HT-29 (cell line): Measurements from ENCODE around the gene AK1. TPM values are rescaled to one million over a fixed set of nuclear protein-coding genes. Genes with fewer than 3 reads are reported as not detected.

Source experiments
- DNase-seq: peaks from one replicate; pipeline ENCODE4 v3.0.0-alpha.2; 2015; ENCODE audit warnings: low spot score
- total RNA-seq: library from RNA; depleted of rRNA; stranded (reverse); fragments of >200 nt; shearing (Covaris generic); gene quantifications from 2 replicates; pipeline ENCODE4 v1.2.3, GENCODE V29; 2014; rRNA removed

AK1 gene
- 85.0 and 101 TPM in 2 replicates for total RNA-seq

GRCh38 chr9:127877566-127877998 lies at the start of gene AK1:
Gene AK1, minus strand, starts transcription at chr9:127877675. Its CDS starts 3,058 bp downstream, at chr9:127874617.
- DNase-seq, result peak; percentile 62

DNA sequence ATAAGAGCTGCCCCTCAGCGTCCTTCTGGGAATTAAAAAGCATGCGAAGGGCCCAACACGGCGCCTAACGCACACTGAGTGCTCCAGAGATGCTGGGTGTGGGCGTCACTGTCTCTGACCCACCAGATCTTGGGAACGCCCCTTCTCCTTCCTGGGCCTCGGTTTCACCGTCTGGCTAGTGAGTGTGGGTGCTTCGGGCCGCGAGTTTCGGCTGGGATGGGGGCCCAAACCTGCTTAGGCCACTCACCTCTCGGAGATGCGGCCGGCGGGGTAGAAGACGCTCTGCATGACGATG lies 49.4 kb upstream of the AK1 start:
- DNase-seq, result no peak

DNA sequence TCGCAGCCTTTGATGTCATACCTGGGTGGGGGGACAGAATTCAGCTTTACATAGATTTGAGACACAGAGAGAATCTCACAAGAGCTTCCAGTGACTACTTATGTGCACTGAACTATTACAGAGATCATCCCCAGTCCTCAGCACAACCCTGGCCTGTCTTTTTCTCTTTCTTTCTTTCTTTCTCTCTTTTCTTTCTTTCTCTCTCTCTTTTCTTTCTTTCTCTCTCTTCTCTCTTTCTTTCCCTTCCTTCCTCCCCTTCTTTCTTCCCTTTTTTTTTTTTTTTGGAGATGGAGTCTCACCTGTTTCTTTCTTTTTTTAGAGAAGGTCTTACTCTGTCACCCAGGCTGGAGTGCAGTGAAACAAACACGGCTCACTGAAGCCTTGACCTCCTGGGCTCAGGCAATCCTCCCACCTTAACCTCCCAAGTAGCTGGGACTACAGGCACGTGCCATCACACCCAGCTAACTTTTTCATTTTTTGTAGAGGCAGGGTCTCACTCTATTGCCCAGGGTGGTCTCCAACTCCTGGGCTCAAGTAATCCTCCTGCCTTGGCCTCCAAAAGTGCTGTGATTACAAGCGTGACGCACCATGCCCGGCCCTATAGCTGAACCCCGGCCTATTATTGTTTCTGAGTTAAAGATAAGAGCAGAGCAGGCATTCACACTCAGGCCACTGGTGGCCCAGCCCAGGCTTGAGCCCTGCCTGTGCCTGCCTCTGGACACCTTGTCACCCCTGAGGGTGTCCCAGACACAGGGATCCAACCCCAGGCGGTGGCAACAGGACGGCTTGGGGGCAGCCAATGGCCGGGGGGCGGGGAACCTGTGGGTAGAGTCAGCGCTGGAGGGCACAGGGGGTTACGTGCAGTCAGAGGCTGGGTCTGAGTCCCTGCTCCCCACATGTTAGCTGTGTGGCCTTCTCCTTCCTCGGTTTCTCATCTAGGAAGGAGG lies 48.8 kb upstream of the AK1 start:
- DNase-seq, result no peak

DNA sequence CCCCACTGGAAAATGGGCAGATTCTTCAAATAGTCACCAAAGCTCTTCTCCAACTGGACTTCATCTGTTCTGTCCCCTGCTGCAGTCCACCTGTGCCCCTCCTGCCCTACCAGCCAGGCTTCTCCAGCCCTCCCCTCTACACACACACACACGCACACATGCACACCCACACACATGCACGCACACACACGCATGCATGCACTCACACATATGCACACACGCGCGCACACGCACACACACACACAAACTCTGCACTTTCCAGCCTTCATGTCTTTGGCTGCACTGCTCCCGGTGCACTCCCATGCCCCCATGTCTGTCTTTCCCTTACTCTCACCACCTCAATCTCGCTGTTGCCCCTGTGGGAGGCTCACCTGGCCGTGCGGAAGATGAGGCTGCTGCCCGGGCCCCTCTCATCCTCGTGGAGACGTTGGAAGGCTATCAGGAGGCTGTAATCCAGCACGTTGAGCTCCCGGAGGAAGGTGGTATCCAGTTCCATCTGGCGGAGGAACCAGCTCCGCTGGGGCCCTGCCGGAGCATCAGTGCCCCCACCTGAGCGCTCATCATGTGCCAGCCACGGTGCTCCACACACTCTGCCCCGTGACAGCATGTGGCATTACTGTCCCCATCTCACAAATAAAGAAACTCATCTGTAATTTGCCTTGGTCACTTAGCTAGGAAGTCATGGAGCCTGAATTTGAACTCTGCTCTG lies 47.4 kb upstream of the AK1 start:
- DNase-seq, result no peak

DNA sequence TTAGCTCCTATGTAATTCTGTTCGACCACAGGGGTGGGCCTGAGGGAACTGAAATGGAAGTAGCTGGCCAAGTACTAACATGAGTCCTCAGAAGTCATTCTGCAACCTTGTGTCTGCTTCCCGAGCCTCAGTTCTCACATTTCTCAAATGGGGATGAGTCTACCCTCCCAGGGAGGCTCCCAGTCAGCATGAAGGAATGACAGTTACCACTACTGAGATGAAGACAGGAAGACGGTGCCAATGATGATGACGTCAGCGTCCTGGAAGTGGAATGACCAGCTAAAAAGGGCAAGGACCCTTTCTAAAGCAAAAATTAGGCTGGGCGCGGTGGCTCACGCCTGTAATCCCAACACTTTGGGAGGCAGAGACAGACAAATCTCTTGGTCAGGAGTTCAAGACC lies 46.3 kb upstream of the AK1 start:
- no peak for DNase-seq

GRCh38 chr9:127923046-127923445 lies 45.6 kb upstream of the AK1 start:
- no peak for DNase-seq

DNA sequence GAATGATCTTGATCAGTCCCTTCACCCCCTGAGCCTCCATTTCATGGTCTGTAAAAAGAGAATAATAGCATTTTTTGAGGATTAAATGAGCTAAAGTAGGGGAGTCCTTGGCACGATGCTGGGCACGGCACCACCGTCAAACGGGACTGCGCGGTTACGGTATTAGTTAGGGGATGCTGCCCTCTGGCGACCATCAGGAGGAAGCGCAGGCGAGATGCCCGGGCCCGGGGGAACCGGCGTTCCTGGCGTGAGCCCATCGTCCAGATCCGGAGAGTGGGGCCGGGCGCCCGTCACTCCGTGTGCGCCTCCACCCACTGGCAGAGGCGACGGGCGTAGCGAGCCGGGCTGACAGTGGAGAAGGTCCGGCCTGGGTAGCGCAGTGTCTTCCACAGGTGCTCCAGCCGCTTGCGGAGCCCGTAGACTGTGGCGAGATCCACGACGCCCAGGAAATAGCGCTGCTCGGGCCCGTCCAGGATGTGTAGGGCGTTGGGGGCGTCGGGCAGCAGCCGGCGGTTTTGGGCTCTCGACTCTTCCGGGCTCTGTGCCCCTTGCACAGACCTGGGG lies 44.2 kb upstream of the AK1 start:
- peak; percentile 66 for DNase-seq

DNA sequence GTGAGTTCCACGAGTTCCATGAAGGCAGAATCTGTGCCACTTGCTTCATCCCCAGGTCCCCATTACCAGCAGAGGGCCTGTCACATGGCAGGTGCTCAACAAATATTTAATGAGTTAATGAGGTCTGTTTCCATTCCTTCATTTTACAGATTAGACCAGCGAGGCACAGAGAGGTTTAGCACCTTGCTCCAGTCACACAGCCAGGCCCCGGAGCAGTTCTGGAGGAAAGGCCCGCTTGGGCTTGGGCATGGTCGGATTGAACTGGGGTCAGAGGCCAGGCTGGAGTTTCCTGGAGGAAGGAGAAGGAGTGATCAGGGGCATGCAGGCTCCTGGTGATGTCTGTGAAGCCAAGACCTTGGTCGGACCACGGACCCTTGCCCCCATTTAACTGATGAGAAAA lies 43.3 kb upstream of the AK1 start:
- no peak for DNase-seq

- peak; percentile 92 for DNase-seq
Observed at GRCh38 chr9:127919253-127919815, 41.9 kb upstream of the AK1 start.

- no peak for DNase-seq
Observed at GRCh38 chr9:127918183-127919107, 41.0 kb upstream of the AK1 start.

- DNase-seq, result no peak
Observed at GRCh38 chr9:127917603-127918002, 40.1 kb upstream of the AK1 start.

DNA sequence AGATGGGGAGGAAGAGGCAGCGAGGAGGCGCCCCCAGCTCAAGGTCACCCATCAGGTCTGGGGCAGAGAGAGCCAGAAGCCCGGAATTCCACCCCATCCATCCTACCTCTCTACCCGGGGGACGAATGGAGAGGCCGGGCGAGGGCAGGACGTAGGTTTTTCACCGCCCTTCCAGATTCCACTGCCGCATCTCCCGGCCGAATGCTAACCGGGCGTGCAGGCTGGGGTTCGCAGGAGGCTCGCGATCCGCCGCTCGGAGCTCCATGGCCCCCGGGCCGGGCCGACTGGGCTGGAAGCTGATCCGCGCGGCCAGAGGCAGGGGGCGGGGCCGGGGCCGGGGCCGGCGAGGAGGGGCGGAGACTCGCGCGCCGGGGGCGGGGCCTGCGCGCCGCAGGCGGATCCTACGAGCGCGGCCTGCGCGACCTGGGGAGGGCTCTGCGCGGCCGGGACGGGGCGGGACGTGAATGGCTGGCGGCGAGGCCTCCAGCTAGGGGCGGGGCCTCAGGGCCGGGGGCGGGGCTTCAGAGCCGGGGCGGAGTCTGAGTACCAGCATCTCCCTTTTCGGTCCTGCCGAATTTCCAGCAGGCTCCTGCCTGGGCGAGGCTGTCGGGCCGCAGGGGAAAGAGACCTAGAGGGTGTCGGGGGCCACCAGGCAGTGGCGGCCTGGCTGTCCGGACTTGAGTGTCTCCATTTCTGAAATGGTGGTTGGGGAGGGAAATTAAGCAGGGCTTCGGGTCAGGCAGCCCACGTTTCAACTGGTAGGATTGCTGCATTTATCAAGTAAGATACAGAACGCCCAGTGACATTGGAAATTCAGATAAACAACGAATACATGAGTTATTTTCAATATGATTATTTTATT lies 39.5 kb upstream of the AK1 start, which contains the start of gene ST6GALNAC4:
TSS of gene ST6GALNAC4 (minus strand) at position 322 of the 862 bp plus-strand sequence. CDS start 622 bp downstream, outside the sequence.
- DNase-seq, result peak; percentile 90

DNA sequence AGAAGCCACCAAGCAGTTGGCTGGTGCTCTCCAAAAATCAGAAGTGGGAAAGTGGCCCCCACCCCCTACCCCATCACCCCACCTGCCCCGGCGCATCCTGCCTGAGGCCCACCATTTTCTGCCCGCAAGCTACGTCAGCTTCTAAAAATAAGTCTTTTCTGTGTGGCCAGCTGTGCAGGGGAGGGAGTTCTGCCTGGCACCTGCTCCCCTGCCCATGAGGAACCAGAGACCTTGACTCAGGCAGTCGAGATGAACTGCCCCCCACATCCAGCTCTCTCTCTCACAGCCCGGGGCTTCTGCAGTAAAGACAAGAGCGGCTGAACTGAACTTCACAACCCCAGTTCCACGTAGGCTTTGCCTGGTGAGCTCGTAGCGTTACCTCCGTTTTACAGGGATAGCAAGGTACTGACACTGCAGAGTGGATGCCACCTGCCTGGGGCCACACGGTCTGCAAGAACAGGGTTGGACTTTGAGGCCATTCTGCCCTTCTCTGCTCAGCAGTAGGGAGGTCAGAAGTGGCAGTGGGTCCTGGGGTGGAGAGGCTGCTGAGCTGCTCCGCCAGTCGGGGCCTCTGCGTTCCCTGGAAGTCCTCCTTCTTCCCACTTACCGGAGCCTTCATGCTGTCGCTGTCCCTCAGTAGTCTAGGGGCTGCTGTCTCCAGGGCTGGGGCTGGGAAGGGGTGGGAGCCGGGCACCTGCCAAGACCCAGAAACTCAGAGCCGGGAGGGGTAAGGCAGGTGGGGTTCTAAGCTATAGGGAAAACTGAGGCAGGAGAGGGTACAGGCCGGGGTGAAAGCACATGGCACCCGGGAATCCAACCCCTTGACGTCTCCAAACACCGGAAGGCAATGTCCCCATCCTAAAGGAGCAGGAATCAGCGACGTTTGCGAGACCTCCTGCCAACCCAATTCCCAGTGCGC lies 38.6 kb upstream of the AK1 start:
- DNase-seq, result no peak

DNA sequence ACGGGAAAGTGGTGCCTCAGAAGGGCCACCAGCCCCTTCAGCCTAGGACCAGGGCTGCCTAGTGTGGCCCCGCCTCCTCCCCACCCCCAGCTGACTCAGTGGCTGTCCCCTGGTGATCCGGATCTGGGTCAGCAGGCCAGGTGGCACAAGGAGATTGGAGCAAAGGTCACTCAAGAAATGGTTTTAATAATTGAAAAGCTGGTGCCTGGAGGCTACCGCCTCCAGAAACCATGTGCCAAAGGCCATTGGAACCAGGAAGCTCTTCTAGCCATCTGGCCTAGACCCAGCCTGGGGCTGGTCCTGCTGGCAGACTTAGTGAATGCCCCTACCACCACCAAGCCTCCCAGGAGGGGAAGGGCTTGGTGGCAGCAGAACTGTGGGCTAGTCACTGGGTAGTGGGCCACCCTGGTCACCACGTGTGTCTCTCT lies 37.9 kb upstream of the AK1 start:
- DNase-seq, result no peak

- no peak for DNase-seq
Observed at GRCh38 chr9:127913682-127914081, 36.2 kb upstream of the AK1 start.

DNA sequence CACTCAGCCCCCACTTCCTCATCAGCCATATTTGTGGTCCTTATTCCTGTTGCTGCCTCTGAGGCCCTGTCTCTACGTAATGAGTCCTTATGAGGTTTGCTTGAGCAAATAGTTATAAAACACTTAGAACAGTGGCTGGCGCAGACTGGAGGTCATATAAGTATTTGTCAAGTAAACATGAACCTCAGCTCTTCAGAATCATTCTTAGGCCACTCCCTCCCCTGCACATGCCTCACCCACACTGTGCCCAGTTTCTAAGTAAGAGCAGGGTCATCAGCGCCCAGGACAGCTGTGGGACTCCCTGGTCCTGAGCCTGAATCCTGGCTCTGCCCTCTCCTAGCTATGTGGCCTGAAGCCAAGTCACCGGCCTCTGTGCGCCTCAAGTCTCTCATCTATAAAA lies 35.4 kb upstream of the AK1 start:
- DNase-seq, result peak; percentile 72

- no peak for DNase-seq
Observed at GRCh38 chr9:127912296-127912695, 34.8 kb upstream of the AK1 start.

DNA sequence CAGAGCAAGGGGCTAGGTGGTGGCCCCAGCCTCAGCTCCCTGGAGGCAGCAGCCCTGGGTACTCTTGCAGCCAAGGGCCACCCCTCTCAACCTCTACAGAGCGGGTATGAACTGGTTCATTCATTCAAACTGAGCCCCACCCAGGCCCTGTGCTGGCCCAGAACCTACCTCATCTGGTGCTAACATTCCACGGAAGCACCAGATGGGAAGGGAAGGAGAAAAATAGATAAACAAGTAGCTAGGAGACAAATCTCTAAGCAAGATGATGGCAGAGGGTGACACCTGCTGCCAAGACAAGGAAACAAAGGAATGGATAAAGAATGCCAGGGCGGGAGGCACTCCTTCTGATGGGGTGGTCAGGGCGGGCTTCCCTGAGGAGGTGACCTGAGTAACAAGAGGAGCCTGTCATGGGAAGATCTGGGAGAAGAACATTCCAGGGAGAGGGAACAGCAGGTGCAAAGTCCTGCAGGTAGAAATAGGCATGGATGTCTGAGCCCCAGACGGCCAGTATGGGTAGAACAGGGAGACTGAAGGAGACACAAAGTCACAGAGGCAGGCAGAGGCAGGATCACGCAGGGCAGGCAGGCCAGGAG lies 33.2 kb upstream of the AK1 start:
- peak; percentile 72 for DNase-seq
